ENCODE results near the gene APOOL.

APOOL gene

DNA sequence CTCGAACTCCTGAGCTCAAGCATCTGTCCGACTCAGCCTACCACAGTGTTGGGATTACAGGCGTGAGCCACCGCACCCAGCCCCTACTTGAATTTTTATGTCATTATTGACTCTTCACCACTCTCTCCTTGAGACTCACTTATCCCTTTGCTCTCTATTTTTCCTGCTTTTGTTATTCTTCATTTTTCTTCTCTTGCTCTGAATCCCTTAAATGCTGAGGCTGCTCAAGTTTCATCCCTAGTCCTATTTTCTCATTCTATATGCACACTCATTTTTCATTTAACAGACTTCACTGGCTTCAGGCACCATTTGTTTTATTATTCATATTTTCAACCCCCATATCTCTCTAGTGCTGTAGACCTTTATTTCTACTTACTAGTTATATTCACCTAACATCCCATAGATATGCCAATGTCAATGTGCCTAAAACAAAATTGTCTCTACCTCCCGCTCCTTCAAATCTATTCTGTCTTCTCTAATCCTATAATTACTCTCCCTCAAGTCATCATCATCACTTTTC, 85.7 kb downstream of the APOOL start:
- no peak for DNase-seq

- DNase-seq, result no peak
Observed at GRCh38 chrX:85107407-85107806, 103.7 kb downstream of the APOOL start.

GRCh38 chrX:85108165-85108564, 104.5 kb downstream of the APOOL start:
- no peak for DNase-seq

GRCh38 chrX:85109235-85109634, 105.6 kb downstream of the APOOL start:
- no peak for DNase-seq

DNA sequence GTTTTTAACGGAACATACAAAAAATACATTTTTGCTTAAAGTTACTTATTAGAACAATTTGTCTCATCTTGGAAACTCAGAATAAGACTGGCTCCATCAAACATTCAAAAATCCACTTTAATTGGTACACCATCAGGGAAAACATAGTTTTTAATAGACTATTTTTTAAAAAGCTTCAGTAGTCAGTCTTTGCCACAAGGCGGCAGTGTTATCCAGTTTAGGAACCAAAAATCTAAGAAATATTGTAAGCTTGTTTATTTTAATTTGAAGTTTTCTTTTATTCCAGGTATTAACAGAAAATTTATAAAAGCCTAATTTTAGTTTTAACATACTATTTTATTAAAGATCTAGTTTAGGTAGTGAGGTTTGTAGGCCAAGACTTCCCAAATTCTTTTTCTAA, 107.7 kb downstream of the APOOL start:
- DNase-seq, result no peak

GRCh38 chrX:85112293-85112692, 108.6 kb downstream of the APOOL start:
- no peak for DNase-seq

GRCh38 chrX:85113746-85114145, 110.1 kb downstream of the APOOL start:
- no peak for DNase-seq

GRCh38 chrX:85114171-85114570, 110.5 kb downstream of the APOOL start:
- DNase-seq, result no peak

- DNase-seq, result no peak
Observed at GRCh38 chrX:85114776-85115175, 111.1 kb downstream of the APOOL start.

- DNase-seq, result no peak
Observed at GRCh38 chrX:85115252-85115651, 111.6 kb downstream of the APOOL start.

DNA sequence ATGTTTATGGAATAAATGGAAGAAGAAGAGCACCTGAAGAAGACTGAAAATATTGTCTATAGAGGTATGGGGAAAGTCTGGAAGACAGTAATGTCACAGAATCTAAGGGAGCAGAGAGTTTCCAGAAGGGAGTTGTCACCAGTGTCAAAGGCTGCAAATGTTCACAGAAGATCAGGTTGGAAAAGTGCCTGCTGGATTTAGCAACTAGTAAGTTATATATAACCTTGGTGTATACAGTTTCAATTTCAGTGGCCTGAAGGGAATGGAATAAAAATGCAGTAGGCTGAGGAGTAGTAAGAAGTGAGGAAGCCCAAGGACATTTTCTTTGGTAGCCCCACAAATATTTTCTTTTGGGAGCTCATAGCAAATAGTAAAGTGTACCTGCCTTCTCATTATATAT, 132.7 kb downstream of the APOOL start:
- DNase-seq, result no peak

- no peak for DNase-seq
Observed at GRCh38 chrX:85139422-85139821, 135.7 kb downstream of the APOOL start.

DNA sequence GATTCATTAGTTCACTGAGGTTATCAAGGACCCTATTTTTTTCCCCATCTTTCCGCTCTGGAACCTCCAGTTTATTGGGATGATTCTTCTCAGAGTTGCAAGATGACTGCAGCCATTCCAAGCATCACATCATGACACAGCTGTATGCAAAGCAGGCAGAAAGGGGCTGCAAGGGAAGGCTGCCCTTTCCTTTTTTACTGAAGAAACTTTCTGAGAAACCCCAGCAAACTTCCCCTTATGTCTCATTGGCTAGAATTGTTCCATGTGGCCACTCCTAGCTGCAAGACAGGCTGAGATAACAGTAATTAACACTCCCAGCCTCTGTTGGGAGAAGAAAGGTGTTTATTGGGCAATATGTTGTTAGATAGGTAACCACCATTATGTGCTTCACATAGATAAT, 137.3 kb downstream of the APOOL start:
- DNase-seq, result no peak
